Measurements from ENCODE around the gene PFKFB2.

The PFKFB2 gene

GRCh38 chr1:207088701-207089626 lies 35.9 kb downstream of the PFKFB2 start, which contains the start of gene C4BPB:
TSS of gene C4BPB (plus strand) at chr1:207088860. CDS start at chr1:207089532, 672 bp downstream.
- no peak for DNase-seq (ENCODE audit: low read depth in 2 of 2)

DNA sequence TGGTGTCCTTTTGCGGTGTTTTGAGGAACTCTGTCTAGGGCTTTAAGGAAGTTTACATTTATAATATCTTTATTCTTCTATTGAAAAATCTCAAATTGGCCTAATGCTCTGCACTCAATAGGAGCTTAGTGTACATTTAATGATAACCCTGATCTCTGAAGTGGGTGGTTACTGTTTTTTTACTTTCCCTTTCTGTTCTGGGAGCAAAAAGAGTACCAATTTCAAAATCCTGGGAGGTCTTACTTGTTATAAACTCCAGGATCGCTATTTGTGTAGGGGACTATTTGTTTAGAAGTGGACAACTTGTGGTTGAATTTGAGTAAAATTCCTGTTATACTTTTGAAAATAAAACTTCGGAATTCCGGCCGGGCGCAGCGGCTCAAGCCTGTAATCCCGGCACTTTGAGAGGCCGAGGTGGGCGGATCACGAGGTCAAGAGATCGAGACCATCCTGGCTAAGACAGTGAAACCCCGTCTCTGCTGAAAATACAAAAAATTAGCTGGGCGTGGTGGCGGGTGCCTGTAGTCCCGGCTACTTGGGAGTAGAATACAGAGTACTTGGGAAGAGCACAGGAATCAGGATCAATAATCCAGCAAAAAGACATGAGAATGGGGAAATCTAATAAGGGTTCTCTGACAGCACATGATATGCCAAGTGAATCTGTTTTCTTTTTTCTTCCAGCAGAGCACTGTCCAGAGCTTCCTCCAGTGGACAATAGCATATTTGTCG lies 36.7 kb downstream of the PFKFB2 start:
- no peak for DNase-seq (ENCODE audit: low read depth in 2 of 2)

- DNase-seq (ENCODE audit: low read depth in 2 of 2), result no peak
Observed at GRCh38 chr1:207091200-207091908, 38.3 kb downstream of the PFKFB2 start.

DNA sequence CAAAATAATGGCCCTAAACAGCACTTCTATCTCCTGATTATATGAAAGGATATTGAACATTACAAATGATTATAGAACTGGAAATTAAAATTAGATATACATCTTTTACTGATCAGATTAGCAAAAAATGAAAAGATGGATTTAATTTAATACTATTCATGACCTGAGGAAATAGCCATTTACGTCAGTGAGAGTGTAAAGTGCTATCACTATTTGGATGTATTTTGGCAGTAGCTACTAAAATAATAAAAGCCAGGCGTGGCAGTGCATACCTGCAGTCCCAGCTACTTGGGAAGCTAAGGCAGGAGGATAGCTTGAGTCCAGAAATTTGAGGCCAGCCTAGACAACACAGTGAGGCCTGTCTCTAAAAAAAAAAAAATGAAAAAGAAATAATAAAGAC lies 40.9 kb downstream of the PFKFB2 start:
- no peak for DNase-seq (ENCODE audit: low read depth in 2 of 2)

- DNase-seq (ENCODE audit: low read depth in 2 of 2), result peak; percentile 15 to 35
Observed at GRCh38 chr1:207097871-207098324, 44.8 kb downstream of the PFKFB2 start.

DNA sequence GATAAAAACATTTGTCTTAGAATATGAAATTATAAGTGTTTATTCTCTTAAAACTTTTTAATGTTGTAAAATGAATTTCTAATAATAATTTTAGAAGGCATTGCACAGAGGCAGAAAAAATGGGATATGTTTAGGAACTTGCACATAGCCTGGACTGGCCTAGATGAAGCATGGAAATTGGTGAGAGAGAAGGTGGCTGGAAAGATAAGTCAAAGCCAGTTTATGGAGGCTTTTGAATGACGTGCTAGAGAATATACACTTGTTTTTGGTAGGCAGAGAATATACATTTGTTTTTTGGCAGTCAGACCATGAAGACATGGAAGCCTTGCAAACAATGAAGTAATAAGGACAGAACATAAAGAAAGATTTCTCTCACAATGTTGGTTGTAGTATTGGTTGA lies 48.6 kb downstream of the PFKFB2 start:
- no peak for DNase-seq (ENCODE audit: low read depth in 2 of 2)

GRCh38 chr1:207102146-207102545 lies 49.1 kb downstream of the PFKFB2 start:
- no peak for DNase-seq (ENCODE audit: low read depth in 2 of 2)

GRCh38 chr1:207102659-207103058 lies 49.6 kb downstream of the PFKFB2 start:
- DNase-seq (ENCODE audit: low read depth in 2 of 2), result no peak

- DNase-seq (ENCODE audit: low read depth in 2 of 2), result no peak
Observed at GRCh38 chr1:207103892-207104373, 50.9 kb downstream of the PFKFB2 start, which contains the start of gene C4BPA. TSS of gene C4BPA (plus strand) at chr1:207104233. CDS start at chr1:207113026, 8,793 bp downstream.

DNA sequence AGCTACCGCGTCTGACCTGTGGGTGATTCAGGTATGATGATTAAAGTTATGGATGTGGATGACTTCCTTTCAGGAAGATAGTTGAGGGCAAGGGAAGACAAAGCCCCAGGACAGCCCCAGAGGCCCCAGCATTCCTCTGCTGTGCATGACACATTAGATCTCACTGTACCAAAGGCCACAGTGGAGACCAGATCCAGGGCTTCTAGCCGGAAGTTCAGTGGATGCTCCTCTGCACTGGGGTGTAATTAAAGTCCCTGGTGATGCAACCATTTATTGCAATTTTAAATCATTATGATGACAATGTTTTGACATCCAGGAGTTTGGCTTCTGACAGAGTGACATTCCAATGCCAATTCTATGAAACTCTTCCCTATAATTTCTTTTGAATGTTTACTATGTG lies 55.9 kb downstream of the PFKFB2 start:
- no peak for DNase-seq (ENCODE audit: low read depth in 2 of 2)

DNA sequence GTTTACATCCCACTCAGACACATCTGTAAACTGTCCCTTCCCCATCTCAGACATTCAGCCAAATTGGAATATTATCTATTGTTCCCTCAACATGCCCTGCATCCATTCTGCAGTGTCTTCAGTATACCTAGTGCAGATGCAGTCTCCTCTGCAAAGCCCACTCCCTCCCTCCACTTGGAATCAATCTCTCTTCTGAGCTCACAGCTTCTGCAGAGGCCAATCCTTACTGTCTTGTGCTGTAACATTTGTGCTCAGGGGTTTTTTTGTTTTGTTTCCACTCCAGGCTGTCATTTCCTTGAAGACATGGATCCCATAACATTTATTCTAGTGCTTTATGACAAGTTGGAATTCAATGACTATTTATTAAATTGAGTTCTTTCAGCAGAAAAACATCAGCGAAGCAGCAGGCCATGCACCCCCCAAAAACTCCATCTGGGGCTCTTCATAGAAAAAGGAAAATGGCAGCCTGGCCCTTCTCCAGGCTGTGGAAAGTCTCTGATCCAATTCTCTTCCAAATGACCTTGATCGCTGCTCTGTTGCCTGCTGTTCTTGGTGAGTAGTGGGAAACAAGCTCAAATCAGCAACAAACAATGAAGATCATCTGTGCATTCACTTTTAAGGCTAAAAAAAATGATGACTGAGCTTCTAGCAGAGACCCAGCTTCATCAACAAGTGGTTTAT lies 59.7 kb downstream of the PFKFB2 start:
- DNase-seq (ENCODE audit: low read depth in 2 of 2), result no peak

DNA sequence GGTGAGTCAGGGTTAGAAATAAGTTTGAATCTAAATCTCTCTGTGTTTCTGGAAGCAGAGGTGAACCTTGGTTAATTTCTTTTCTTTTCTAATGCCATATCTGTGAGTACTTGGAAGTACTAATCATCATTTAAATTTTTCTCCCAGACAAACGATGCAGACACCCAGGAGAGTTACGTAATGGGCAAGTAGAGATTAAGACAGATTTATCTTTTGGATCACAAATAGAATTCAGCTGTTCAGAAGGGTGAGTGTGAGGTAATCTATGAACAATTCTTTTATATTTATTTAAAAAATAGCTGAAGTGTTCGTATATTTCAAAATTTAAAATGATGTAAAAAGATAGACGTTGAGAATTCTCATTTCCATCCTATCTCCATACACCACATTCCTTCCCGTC lies 62.2 kb downstream of the PFKFB2 start:
- DNase-seq (ENCODE audit: low read depth in 2 of 2), result no peak

- no peak for DNase-seq (ENCODE audit: low read depth in 2 of 2)
Observed at GRCh38 chr1:207124389-207124788, 71.3 kb downstream of the PFKFB2 start.

- no peak for DNase-seq (ENCODE audit: low read depth in 2 of 2)
Observed at GRCh38 chr1:207128336-207128921, 75.4 kb downstream of the PFKFB2 start.

DNA sequence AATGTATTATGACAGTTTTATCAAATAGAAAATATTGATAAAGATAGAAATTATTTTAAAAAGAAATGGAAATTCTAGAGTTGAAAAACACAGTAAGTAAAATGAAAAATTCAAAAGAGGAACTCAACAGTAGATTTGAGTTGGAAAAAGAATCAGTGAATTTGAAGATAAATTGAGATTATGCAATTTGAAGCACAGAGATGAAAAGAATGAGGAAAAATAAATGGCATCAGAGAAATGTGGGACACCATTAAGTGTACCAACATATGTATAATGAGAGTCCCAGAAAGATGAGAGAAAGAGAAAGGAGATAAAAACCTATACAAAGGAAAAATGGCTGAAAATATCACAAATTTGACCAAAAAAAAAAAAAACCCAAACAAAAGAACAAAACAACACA lies 76.0 kb downstream of the PFKFB2 start:
- no peak for DNase-seq (ENCODE audit: low read depth in 2 of 2)

Measured in stimulated activated CD4-positive, alpha-beta T cell treated with anti-CD3 and anti-CD28 coated beads, Interleukin-12 subunit alpha, Interleukin-12 subunit beta, amount 100 ng/mL, for 24 hours (primary cell).